Lower lobe of right lung (tissue), 2 donors: ENCODE data around the gene DHX40. TPM values are rescaled to one million over a fixed set of nuclear protein-coding genes. Genes with fewer than 3 reads are reported as not detected.

Source experiments
- ATAC-seq, 2 donors: fragments of 200-7000 bp; cut with Tn5 transposase; one replicate each; pipeline ENCODE4 v1.9.1; 2020 to 2022; ENCODE audit warnings: mild to moderate bottlenecking in 2 of 2, moderate library complexity in 2 of 2
- DNase-seq: peaks from one replicate; pipeline ENCODE4 v3.0.0-alpha.2; 2020
- H3K27ac ChIP-seq: fragments of 200-600 bp; one replicate; pipeline ENCODE4 v1.8.0; 2022
- H3K27me3 ChIP-seq: fragments of 200-600 bp; one replicate; pipeline ENCODE4 v1.8.0; 2022; ENCODE audit warnings: low read depth
- H3K36me3 ChIP-seq: fragments of 200-600 bp; one replicate; pipeline ENCODE4 v1.8.0; 2022; ENCODE audit warnings: mild to moderate bottlenecking
- H3K4me1 ChIP-seq: fragments of 200-600 bp; one replicate; pipeline ENCODE4 v1.8.0; 2022
- H3K4me3 ChIP-seq: fragments of 200-600 bp; one replicate; pipeline ENCODE4 v1.8.0; 2022; ENCODE audit warnings: mild to moderate bottlenecking
- H3K9me3 ChIP-seq: fragments of 200-600 bp; one replicate; pipeline ENCODE4 v1.8.0; 2022
- CTCF ChIP-seq: fragments of 200-600 bp; IDR thresholded peaks from one replicate; pipeline ENCODE4 v1.8.0; 2022; ENCODE audit warnings: antibody characterized with exemption, mild to moderate bottlenecking
- intact Hi-C: fragments of 100-400 bp; cut with DNase I; formaldehyde crosslinking; loops from one replicate; pipeline ENCODE4 v1.11.0; 2022
- total RNA-seq: library from RNA; stranded (reverse); fragmentation: NEBNext Ultra II Directional; extraction: Animal tissue kit (Norgen Biotek cat#: 25700); gene quantifications from one replicate; pipeline ENCODE4 v1.2.1, GENCODE V29; 2021
- donor health status: DM: no; HTN: yes; CAD: no; lungs with severe emphysema.

DHX40 gene
- total RNA-seq, 1 donor from 2014 or later = 32.3 TPM

- no peak overlapping the region for H3K27ac ChIP-seq
- intact Hi-C loops = no loop called here
- no peak for ATAC-seq
- H3K27me3 ChIP-seq = no peaks in the 10 kb centered on the region
- no peaks in the 10 kb centered on the region for H3K36me3 ChIP-seq
- H3K4me1 ChIP-seq = peaks cover 81% of the 10 kb centered on the region
- H3K9me3 ChIP-seq = no peaks in the 10 kb centered on the region
- DNase-seq = no peak
- H3K4me3 ChIP-seq = no peak overlapping the region
- TF ChIP-seq CTCF = no peak
Measured at GRCh38 chr17:59631276-59631675, 65.9 kb downstream of the DHX40 start.

- DNase-seq = no peak
- Histone ChIP-seq H3K27ac (no peak overlapping the region), H3K4me3 (no peak overlapping the region), H3K27me3 (no peaks in the 10 kb centered on the region), H3K36me3 (no peaks in the 10 kb centered on the region), H3K4me1 (peaks cover 70% of the 10 kb centered on the region), H3K9me3 (no peaks in the 10 kb centered on the region)
- intact Hi-C loops = no loop called here
- TF ChIP-seq CTCF = no peak
- no peak for ATAC-seq
Measured at GRCh38 chr17:59632398-59632797, 67.0 kb downstream of the DHX40 start.

GRCh38 chr17:59633658-59634359 is 68.4 kb downstream of the DHX40 start:
- no peak for DNase-seq
- Histone ChIP-seq H3K4me3 (no peak overlapping the region), H3K4me1 (peaks cover 60% of the 10 kb centered on the region), H3K27me3 (no peaks in the 10 kb centered on the region), H3K9me3 (no peaks in the 10 kb centered on the region), H3K36me3 (no peaks in the 10 kb centered on the region), H3K27ac (no peak overlapping the region)
- intact Hi-C loops = no loop called here
- no peak for ATAC-seq
- TF ChIP-seq CTCF = no peak

- DNase-seq = no peak
- Histone ChIP-seq H3K9me3 (no peaks in the 10 kb centered on the region), H3K4me1 (peaks cover 60% of the 10 kb centered on the region), H3K36me3 (no peaks in the 10 kb centered on the region), H3K4me3 (no peak overlapping the region), H3K27ac (no peak overlapping the region), H3K27me3 (no peaks in the 10 kb centered on the region)
- no peak for TF ChIP-seq CTCF
- intact Hi-C loops = no loop called here
- ATAC-seq = peak in 1 of 2 donors; percentile 25
Measured at GRCh38 chr17:59634632-59635541, 69.5 kb downstream of the DHX40 start.

- TF ChIP-seq CTCF = no peak
- no peak for ATAC-seq
- peaks cover 70% of the 10 kb centered on the region for H3K4me1 ChIP-seq
Measured at GRCh38 chr17:59637611-59638310, 72.4 kb downstream of the DHX40 start.

More at GRCh38 chr17:59637611-59638310, 72.4 kb downstream of the DHX40 start:
- intact Hi-C loops = no loop called here
- no peak overlapping the region for H3K4me3 ChIP-seq
- DNase-seq = no peak
- no peaks in the 10 kb centered on the region for H3K36me3 ChIP-seq
- H3K27me3 ChIP-seq = no peaks in the 10 kb centered on the region
- H3K9me3 ChIP-seq = no peaks in the 10 kb centered on the region
- no peak overlapping the region for H3K27ac ChIP-seq
